Smooth muscle cell (in vitro differentiated cells): Measurements from ENCODE around the gene FBXL16. TPM values are rescaled to one million over a fixed set of nuclear protein-coding genes. Genes with fewer than 3 reads are reported as not detected.

Source experiments
- DNase-seq: peaks from one replicate; lab custom pipeline; 2025; ENCODE audit not compliant: unreplicated experiment; lab: John Stamatoyannopoulos, UW
- H2AFZ ChIP-seq: fragments of 200-600 bp; sonication (generic); 2 replicates; pipeline ENCODE4 v1.6.0; 2016; ENCODE audit warnings: antibody characterized with exemption, low read depth, mild to moderate bottlenecking
- H3F3A ChIP-seq: fragments of 200-600 bp; sonication (generic); 2 replicates; pipeline ENCODE4 v1.6.0; 2017; ENCODE audit warnings: antibody characterized with exemption, low read depth
- H3K27ac ChIP-seq: fragments of 200-600 bp; sonication (generic); 2 replicates; pipeline ENCODE4 v1.5.1; 2016; ENCODE audit warnings: low read depth, mild to moderate bottlenecking
- H3K27me3 ChIP-seq: fragments of 200-600 bp; sonication (generic); 2 replicates; pipeline ENCODE4 v1.6.1; 2016; ENCODE audit warnings: low read depth, mild to moderate bottlenecking
- H3K36me3 ChIP-seq: fragments of 200-600 bp; sonication (generic); 2 replicates; pipeline ENCODE4 v1.5.1; 2016; ENCODE audit warnings: low read depth
- H3K4me1 ChIP-seq: fragments of 200-600 bp; sonication (generic); 2 replicates; pipeline ENCODE4 v1.5.1; 2016; ENCODE audit warnings: low read depth
- H3K4me2 ChIP-seq: fragments of 200-600 bp; sonication (generic); 2 replicates; pipeline ENCODE4 v1.6.0; 2016; ENCODE audit warnings: mild to moderate bottlenecking
- H3K4me3 ChIP-seq: fragments of 200-600 bp; sonication (generic); 2 replicates; pipeline ENCODE4 v1.5.1; 2016; ENCODE audit warnings: mild to moderate bottlenecking
- H3K79me2 ChIP-seq: fragments of 200-600 bp; sonication (generic); 2 replicates; pipeline ENCODE4 v1.6.0; 2016; ENCODE audit warnings: low read depth, mild to moderate bottlenecking
- H3K9ac ChIP-seq: fragments of 200-600 bp; sonication (generic); 2 replicates; pipeline ENCODE4 v1.6.0; 2016; ENCODE audit warnings: low read depth
- H3K9me3 ChIP-seq: fragments of 200-600 bp; sonication (generic); replicated peaks from 2 replicates; pipeline ENCODE4 v1.5.1; 2016; ENCODE audit warnings: low read depth
- H4K20me1 ChIP-seq: fragments of 200-600 bp; sonication (generic); 2 replicates; pipeline ENCODE4 v1.6.0; 2016; ENCODE audit warnings: low read depth
- CTCF ChIP-seq: fragments of 200-600 bp; sonication (generic); IDR thresholded peaks from 2 replicates; pipeline ENCODE4 v1.5.1; 2017; ENCODE audit warnings: borderline replicate concordance, mild to moderate bottlenecking, antibody characterized with exemption; ENCODE audit not compliant: insufficient read depth, poor library complexity, severe bottlenecking
- WGBS: methylation state at CpG from one replicate; pipeline ENCODE4 v1.1.7; 2016; ENCODE audit warnings: low lambda C conversion rate; 5-methylcytosine and 5-hydroxymethylcytosine counted together
- polyA plus RNA-seq: library from polyadenylated mRNA; unstranded; fragments of >200 nt; fragmentation: Nextera tagmentation; extraction: Ambion mirVana; gene quantifications from 2 replicates; pipeline ENCODE4 v1.2.1, GENCODE V29; 2016
- total RNA-seq: library from RNA; depleted of rRNA; stranded (reverse); fragments of >200 nt; gene quantifications from 2 replicates; pipeline ENCODE4 v1.2.3, GENCODE V29; 2014

Gene FBXL16
- total and polyA plus RNA-seq, 2 experiments from 2014 or later, result 0.17 to 0.76 TPM

- no peaks in the 10 kb centered on the region for H4K20me1 ChIP-seq
- TF ChIP-seq CTCF, result no peak
- H3K36me3 ChIP-seq, result no peaks in the 10 kb centered on the region
- no peak overlapping the region for H3K4me3 ChIP-seq
- no peaks in the 10 kb centered on the region for H3K9me3 ChIP-seq
- no peak overlapping the region for H3K4me2 ChIP-seq
- H3F3A ChIP-seq, result peaks cover 4% of the 10 kb centered on the region
- H3K79me2 ChIP-seq, result no peaks in the 10 kb centered on the region
- WGBS, result 93% methylated on average over 22 of the region's 22 CpGs
- no peak overlapping the region for H3K9ac ChIP-seq
- no peak overlapping the region for H3K27ac ChIP-seq
- H2AFZ ChIP-seq, result no peak overlapping the region
- H3K4me1 ChIP-seq, result peaks cover 10% of the 10 kb centered on the region
- DNase-seq, result no peak
- H3K27me3 ChIP-seq, result no peaks in the 10 kb centered on the region
Measured at GRCh38 chr16:730666-731509, 25.3 kb upstream of the FBXL16 start.

- Histone ChIP-seq H3K27ac (no peak overlapping the region), H3F3A (peaks cover 4% of the 10 kb centered on the region), H3K4me2 (no peak overlapping the region), H3K4me1 (peaks cover 10% of the 10 kb centered on the region), H2AFZ (no peak overlapping the region), H3K27me3 (no peaks in the 10 kb centered on the region), H3K79me2 (no peaks in the 10 kb centered on the region), H3K36me3 (no peaks in the 10 kb centered on the region), H3K4me3 (no peak overlapping the region), H3K9ac (no peak overlapping the region), H3K9me3 (no peaks in the 10 kb centered on the region), H4K20me1 (no peaks in the 10 kb centered on the region)
- WGBS, result 96% methylated on average over 37 of the region's 37 CpGs
- DNase-seq, result no peak
- no peak for TF ChIP-seq CTCF
Measured at GRCh38 chr16:729768-730665, 24.4 kb upstream of the FBXL16 start.

DNA sequence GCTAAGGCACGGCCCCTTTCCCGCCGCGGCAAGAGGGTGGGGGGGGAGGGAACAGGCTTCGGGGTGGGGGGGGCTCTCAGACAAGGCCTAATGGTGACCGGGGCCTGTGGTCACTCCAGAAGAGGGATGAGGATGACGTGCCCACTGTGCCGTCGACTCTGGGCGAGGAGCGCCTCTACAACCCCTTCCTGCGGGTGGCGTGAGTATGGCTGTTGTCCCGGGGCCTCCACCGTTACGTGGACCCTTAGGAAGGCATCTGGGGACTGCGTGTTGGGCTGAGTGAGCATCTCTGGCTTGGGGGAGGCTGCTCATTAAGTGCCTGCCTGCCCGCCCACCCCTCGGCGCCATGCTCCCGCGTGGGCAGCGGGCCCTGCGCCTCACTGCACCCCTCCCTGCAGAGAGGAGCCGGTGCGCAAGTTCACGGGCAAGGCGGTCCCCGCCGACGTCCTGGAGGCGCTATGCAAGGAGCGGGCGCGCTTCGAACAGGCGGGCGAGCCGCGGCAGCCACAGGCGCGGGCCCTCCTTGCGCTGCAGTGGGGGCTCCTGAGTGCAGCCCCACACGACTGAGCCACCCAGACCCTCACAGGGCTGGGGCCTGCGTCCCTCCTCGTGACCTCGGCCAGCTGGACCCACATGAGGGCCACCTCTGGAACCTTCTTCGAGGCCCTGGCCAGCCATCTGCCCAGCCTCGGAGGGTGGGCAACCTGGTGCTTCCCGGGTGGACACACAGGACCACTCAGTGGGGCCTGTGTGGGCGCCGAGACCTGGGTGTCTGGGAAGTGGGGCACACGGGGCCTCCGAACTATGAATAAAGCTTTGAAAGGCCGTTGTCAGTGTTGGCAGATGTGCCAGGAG lies 23.5 kb upstream of the FBXL16 start:
- H2AFZ ChIP-seq, result no peak overlapping the region
- no peaks in the 10 kb centered on the region for H3K36me3 ChIP-seq
- H3K9me3 ChIP-seq, result no peaks in the 10 kb centered on the region
- no peak overlapping the region for H3K9ac ChIP-seq
- H3K4me2 ChIP-seq, result peak overlapping the region; percentile 99
- peaks cover 4% of the 10 kb centered on the region for H3F3A ChIP-seq
- no peak for TF ChIP-seq CTCF
- DNase-seq, result no peak
- no peaks in the 10 kb centered on the region for H3K27me3 ChIP-seq
- H3K27ac ChIP-seq, result no peak overlapping the region
- H4K20me1 ChIP-seq, result no peaks in the 10 kb centered on the region
- no peaks in the 10 kb centered on the region for H3K79me2 ChIP-seq
- H3K4me1 ChIP-seq, result peaks cover 10% of the 10 kb centered on the region
- peak overlapping the region; percentile 69 for H3K4me3 ChIP-seq
- WGBS, result 65% methylated on average over 49 of the region's 55 CpGs
